H1 (cell line): ENCODE results near the gene NADSYN1. TPM values are rescaled to one million over a fixed set of nuclear protein-coding genes. Genes with fewer than 3 reads are reported as not detected.

Source experiments
- CTCF ChIA-PET: fragments of 300-600 bp; sonication (Branson Sonifier 250); formaldehyde crosslinking; loops from one replicate; lab custom pipeline; 2021; ENCODE audit not compliant: partially characterized antibody; lab: Charles Lee
- POLR2A ChIA-PET: fragments of 300-600 bp; sonication (Branson Sonifier 250); formaldehyde crosslinking; loops from one replicate; lab custom pipeline; 2021; ENCODE audit warnings: inconsistent platforms; ENCODE audit not compliant: partially characterized antibody; lab: Charles Lee
- DNase-seq, 2 experiments: peaks; one replicate each; pipeline versions ENCODE4 v3.0.0 to v3.0.0-alpha.2; 2010 to 2022; ENCODE audit warnings: low spot score in 2 of 2, low read depth in 1 of 2, mixed read lengths in 1 of 2
- FAIRE-seq: peaks from 2 replicates; lab custom pipeline; 2011; peaks lifted over from hg19 to GRCh38; lab: Jason Lieb, UNC
- H2AFZ ChIP-seq: 2 replicates; pipeline ENCODE4 v1.8.1; 2012; ENCODE audit warnings: low read length, inconsistent platforms
- H2AK5ac ChIP-seq: 2 replicates; pipeline ENCODE4 v1.6.1; 2013; ENCODE audit warnings: low read depth, low read length
- H2BK120ac ChIP-seq: replicated peaks from 2 replicates; pipeline ENCODE3; 2013; ENCODE audit warnings: low read depth, low read length, inconsistent platforms
- H2BK12ac ChIP-seq: 2 replicates; pipeline ENCODE4 v1.6.1; 2013; ENCODE audit warnings: low read depth, low read length
- H2BK15ac ChIP-seq: 2 replicates; pipeline ENCODE4 v1.6.1; 2013; ENCODE audit warnings: low read length
- H2BK20ac ChIP-seq: 2 replicates; pipeline ENCODE4 v1.6.1; 2013; ENCODE audit warnings: low read length
- H2BK5ac ChIP-seq: 2 replicates; pipeline ENCODE4 v1.6.1; 2013; ENCODE audit warnings: low read depth, low read length
- H3K14ac ChIP-seq: 2 replicates; pipeline ENCODE4 v1.6.1; 2013; ENCODE audit warnings: inconsistent platforms; ENCODE audit not compliant: insufficient read length
- H3K18ac ChIP-seq: 2 replicates; pipeline ENCODE4 v1.6.1; 2013; ENCODE audit warnings: low read length; ENCODE audit errors: extremely low read depth
- H3K23ac ChIP-seq: 2 replicates; pipeline ENCODE4 v1.6.1; 2013; ENCODE audit warnings: inconsistent platforms; ENCODE audit not compliant: insufficient read length
- H3K23me2 ChIP-seq: 2 replicates; pipeline ENCODE4 v1.6.1; 2013; ENCODE audit warnings: low read depth, low read length
- H3K27ac ChIP-seq: 2 replicates; pipeline ENCODE4 v1.6.1; 2011; ENCODE audit warnings: low read depth, low read length, inconsistent platforms
- H3K27me3 ChIP-seq, 4 experiments: replicated peaks in 1 of 4; 1 replicate in 1 of 4; 2 replicates in 3 of 4; pipeline versions ENCODE4 v1.6.1 to v1.8.1; 2011 to 2013; ENCODE audit warnings: low read length in 3 of 4, mild to moderate bottlenecking in 3 of 4, inconsistent platforms in 2 of 4, mixed read lengths in 2 of 4, moderate library complexity in 1 of 4; ENCODE audit not compliant: control insufficient read depth in 3 of 4, insufficient read depth in 3 of 4; ENCODE audit errors: extremely low read depth in 1 of 4
- H3K36me3 ChIP-seq, 4 experiments: 2 replicates each; pipeline versions ENCODE4 v1.6.1 to v1.8.1; 2011 to 2013; ENCODE audit warnings: mild to moderate bottlenecking in 4 of 4, low read length in 3 of 4, moderate library complexity in 2 of 4, control low read depth in 1 of 4, inconsistent platforms in 1 of 4; ENCODE audit not compliant: insufficient read depth in 4 of 4, control insufficient read depth in 2 of 4
- H3K4ac ChIP-seq: replicated peaks from 2 replicates; pipeline ENCODE3; 2013; ENCODE audit warnings: low read length, low read depth, mixed read lengths, inconsistent platforms; ENCODE audit not compliant: insufficient read length
- H3K4me1 ChIP-seq, 4 experiments: replicated peaks in 1 of 4; 1 replicate in 1 of 4; 2 replicates in 3 of 4; pipeline versions ENCODE4 v1.6.1 to v1.8.1; 2011 to 2013; ENCODE audit warnings: low read length in 3 of 4, inconsistent platforms in 2 of 4, mixed read lengths in 1 of 4; ENCODE audit not compliant: insufficient read depth in 4 of 4, control insufficient read depth in 3 of 4
- H3K4me2 ChIP-seq, 2 experiments: 2 replicates each; pipeline versions ENCODE4 v1.6.1 to v1.8.1; 2011 to 2013; ENCODE audit warnings: low read depth in 2 of 2, low read length in 2 of 2, control low read depth in 1 of 2, inconsistent platforms in 1 of 2, mild to moderate bottlenecking in 1 of 2; ENCODE audit not compliant: insufficient read depth in 1 of 2
- H3K4me3 ChIP-seq, 4 experiments: fragments of 200-600, 300-600 bp in 1 of 4; sonication (generic), shearing (Covaris generic), sonication (Bioruptor Twin) in 1 of 4; 2 replicates each; pipeline versions ENCODE4 v1.5.1 to v1.8.1; 2011 to 2016; ENCODE audit warnings: low read length in 4 of 4, low read depth in 3 of 4, control low read depth in 2 of 4, inconsistent platforms in 2 of 4, mild to moderate bottlenecking in 2 of 4, mixed read lengths in 1 of 4, moderate library complexity in 1 of 4; ENCODE audit not compliant: insufficient read depth in 2 of 4; ENCODE audit errors: extremely low read depth in 1 of 4
- H3K56ac ChIP-seq: replicated peaks from 2 replicates; pipeline ENCODE3; 2013; ENCODE audit warnings: low read depth, mild to moderate bottlenecking, mixed read lengths, low read length, inconsistent platforms; ENCODE audit not compliant: insufficient read length
- H3K79me1 ChIP-seq: 2 replicates; pipeline ENCODE4 v1.6.1; 2013; ENCODE audit warnings: low read depth, low read length, control low read depth
- H3K79me2 ChIP-seq, 2 experiments: 2 replicates each; pipeline versions ENCODE4 v1.6.1 to v1.8.1; 2012 to 2013; ENCODE audit warnings: low read length in 2 of 2, mild to moderate bottlenecking in 2 of 2, inconsistent platforms in 1 of 2; ENCODE audit not compliant: insufficient read depth in 2 of 2, control insufficient read depth in 1 of 2
- H3K9ac ChIP-seq, 4 experiments: replicated peaks in 1 of 4; 1 replicate in 1 of 4; 2 replicates in 3 of 4; pipeline versions ENCODE4 v1.6.1 to v1.8.1; 2011 to 2013; ENCODE audit warnings: low read depth in 3 of 4, low read length in 3 of 4, control low read depth in 2 of 4, mild to moderate bottlenecking in 2 of 4, moderate library complexity in 2 of 4, inconsistent platforms in 1 of 4; ENCODE audit errors: extremely low read depth in 1 of 4
- H3K9me3 ChIP-seq, 2 experiments: 2 replicates each; pipeline versions ENCODE4 v1.6.1 to v1.8.1; 2012 to 2013; ENCODE audit warnings: mild to moderate bottlenecking in 2 of 2, moderate library complexity in 2 of 2, control low read depth in 1 of 2, inconsistent platforms in 1 of 2, low read depth in 1 of 2, low read length in 1 of 2, mixed read lengths in 1 of 2; ENCODE audit not compliant: insufficient read depth in 2 of 2
- H4K20me1 ChIP-seq, 2 experiments: replicated peaks in 1 of 2; 2 replicates each; pipeline versions ENCODE3 to v1.8.1; 2011 to 2013; ENCODE audit warnings: inconsistent platforms in 2 of 2, low read length in 2 of 2, mild to moderate bottlenecking in 1 of 2; ENCODE audit not compliant: insufficient read depth in 2 of 2, control insufficient read depth in 1 of 2
- H4K5ac ChIP-seq: 2 replicates; pipeline ENCODE4 v1.6.1; 2013; ENCODE audit warnings: low read length, low read depth, mixed read lengths, inconsistent platforms; ENCODE audit not compliant: insufficient read length
- H4K8ac ChIP-seq: 2 replicates; pipeline ENCODE4 v1.8.0; 2013; ENCODE audit warnings: mild to moderate bottlenecking, moderate library complexity, low read length, inconsistent platforms; ENCODE audit not compliant: insufficient read depth; ENCODE audit errors: extremely low read depth
- H4K91ac ChIP-seq: replicated peaks from 2 replicates; pipeline ENCODE3; 2013; ENCODE audit warnings: low read length, mixed read lengths, inconsistent platforms; ENCODE audit not compliant: insufficient read length
- CTBP2 ChIP-seq: IDR thresholded peaks from 2 replicates; pipeline ENCODE4 v1.7.0; 2011; ENCODE audit warnings: borderline replicate concordance, mild to moderate bottlenecking, moderate library complexity, mixed read lengths, low read length; ENCODE audit not compliant: insufficient read depth, insufficient read length
- EZH2 ChIP-seq: fragments of 200-600 bp; sonication (generic); IDR thresholded peaks from 2 replicates; pipeline ENCODE4 v1.7.1; 2012; ENCODE audit warnings: low read depth, mild to moderate bottlenecking, moderate library complexity, low read length, inconsistent platforms; ENCODE audit not compliant: severe bottlenecking
- RAD21 ChIP-seq, 2 experiments: IDR thresholded peaks in 1 of 2; conservative IDR thresholded peaks in 1 of 2; 2 replicates each; pipeline ENCODE4 v1.6.1; 2011; ENCODE audit warnings: low read depth in 2 of 2, low read length in 2 of 2, improper control_type of control experiment in 1 of 2, inconsistent platforms in 1 of 2, mild to moderate bottlenecking in 1 of 2, moderate library complexity in 1 of 2
- SIN3A ChIP-seq, 2 experiments: IDR thresholded peaks in 1 of 2; conservative IDR thresholded peaks in 1 of 2; 2 replicates each; pipeline ENCODE4 v1.6.1; 2011 to 2012; ENCODE audit warnings: low read length in 2 of 2, improper control_type of control experiment in 1 of 2, low read depth in 1 of 2, mild to moderate bottlenecking in 1 of 2
- SIRT6 ChIP-seq: IDR thresholded peaks from one replicate; pipeline ENCODE4 v1.7.1; 2012; ENCODE audit warnings: low read length, inconsistent platforms
- TAF1 ChIP-seq: IDR thresholded peaks from 2 replicates; pipeline ENCODE4 v1.6.1; 2011; ENCODE audit warnings: mild to moderate bottlenecking, low read depth, low read length
- WGBS, 2 experiments: shearing (Covaris generic) in 1 of 2; methylation state at CpG; one replicate each; pipeline versions ENCODE4 v1.1.6 to v1.1.7; 2013 to 2015; ENCODE audit warnings: low lambda C conversion rate in 2 of 2, mixed read lengths in 2 of 2, inconsistent platforms in 1 of 2, low coverage in 1 of 2, missing lambda C conversion rate in 1 of 2; ENCODE audit not compliant: insufficient replicate concordance in 2 of 2, insufficient coverage in 1 of 2, insufficient read length in 1 of 2; ENCODE audit errors: extremely low coverage in 1 of 2, missing lambda C conversion rate in 1 of 2; 5-methylcytosine and 5-hydroxymethylcytosine counted together
- polyA plus RNA-seq, 7 experiments: library from polyadenylated mRNA; depleted of rRNA in 3 of 7; stranded (reverse) in 5 of 7; unstranded in 2 of 7; fragments of >200 nt in 5 of 7; fragments of 200-250 nt in 2 of 7; gene quantifications; 1 replicate in 5 of 7; 2 replicates in 1 of 7; 4 replicates in 1 of 7; pipeline versions ENCODE4 v1.2.1 to v1.2.3, GENCODE V29; 2011 to 2013; ENCODE audit warnings: missing spikeins in 2 of 7, mixed read lengths in 2 of 7
- total RNA-seq: library from RNA; stranded (reverse); fragmentation: NEBNext Ultra II Directional; extraction: Animal tissue kit (Norgen Biotek cat#: 25700); gene quantifications from 2 replicates; pipeline ENCODE4 v1.2.1, GENCODE V29; 2021

Gene NADSYN1
- total and polyA plus RNA-seq, 2 of the 8 experiments (the other 6 are each of a cell fraction or from before 2014, with no cell fraction given) = 38.3 to 38.6 TPM

GRCh38 chr11:71423181-71423790 lies 29.7 kb upstream of the NADSYN1 start:
- H3K9me3 ChIP-seq = no peaks in the 10 kb centered on the region
- H2BK20ac ChIP-seq = no peak overlapping the region
- no peak overlapping the region for H4K5ac ChIP-seq
- no peak overlapping the region for H2BK15ac ChIP-seq
- H4K20me1 ChIP-seq = no peaks in the 10 kb centered on the region
- no peak overlapping the region for H3K18ac ChIP-seq
- no peak overlapping the region for H2AK5ac ChIP-seq
- no peaks in the 10 kb centered on the region for H3K79me1 ChIP-seq
- H3K56ac ChIP-seq = no peak overlapping the region
- H3K27me3 ChIP-seq = no peaks in the 10 kb centered on the region
- FAIRE-seq (no peak), DNase-seq (no peak)
- H3K9ac ChIP-seq = no peak overlapping the region
- H3K23ac ChIP-seq = no peak overlapping the region
- POLR2A ChIA-PET = no interaction called here
- H2BK5ac ChIP-seq = no peak overlapping the region
- no peak overlapping the region for H2AFZ ChIP-seq
- CTCF ChIA-PET = interaction anchor here (0.6 to 1.9 kb wide), 9 partner anchors 11 to 651 kb away, joined by 3 to 5 read pairs (median 4); partner anchors contain the start of gene DHCR7
- H3K4me2 ChIP-seq = no peak overlapping the region
- no peak overlapping the region for H2BK12ac ChIP-seq
- no peak overlapping the region for H4K91ac ChIP-seq
- H2BK120ac ChIP-seq = no peak overlapping the region
- H3K23me2 ChIP-seq = no peaks in the 10 kb centered on the region; the same call in 1 of the 2 replicates
- no peaks in the 10 kb centered on the region for H3K36me3 ChIP-seq
- no peak overlapping the region; the same call in 1 of the 2 replicates for H4K8ac ChIP-seq
- peaks cover 0 to 2% (median 0%) of the 10 kb centered on the region in 4 experiments; a peak in 2 of 7 replicates for H3K4me1 ChIP-seq
- no peak overlapping the region for H3K4ac ChIP-seq
- no peak overlapping the region for H3K27ac ChIP-seq
- no peak overlapping the region for H3K14ac ChIP-seq
- H3K79me2 ChIP-seq = no peaks in the 10 kb centered on the region
- no peak overlapping the region for H3K4me3 ChIP-seq
- WGBS, 2 experiments = 82% methylated on average over 7 of the region's 7 CpGs; no CpG with 5 or more reads in 1 of the 2 experiments
- TF ChIP-seq CTBP2 = no peak
- TF ChIP-seq EZH2 = no peak
- TF ChIP-seq SIN3A (conservative IDR thresholded peaks at IDR 0.05 in 1 of 2, IDR thresholded peaks at IDR 0.05 in 1 of 2; ENCODE audit: low read depth in 1 of 2, low read length in 2 of 2) = no peak
- no peak for TF ChIP-seq SIRT6
- no peak for TF ChIP-seq TAF1
- TF ChIP-seq RAD21 (IDR thresholded peaks at IDR 0.05 in 1 of 2, conservative IDR thresholded peaks at IDR 0.05 in 1 of 2; ENCODE audit: low read depth in 2 of 2, low read length in 2 of 2) = no peak
